ENCODE measurements around the gene B4GALT2.

GRCh38 chr1:43981135-43981491, 2.1 kb downstream of the B4GALT2 start:
- TF ChIP-seq, protein P1, sequence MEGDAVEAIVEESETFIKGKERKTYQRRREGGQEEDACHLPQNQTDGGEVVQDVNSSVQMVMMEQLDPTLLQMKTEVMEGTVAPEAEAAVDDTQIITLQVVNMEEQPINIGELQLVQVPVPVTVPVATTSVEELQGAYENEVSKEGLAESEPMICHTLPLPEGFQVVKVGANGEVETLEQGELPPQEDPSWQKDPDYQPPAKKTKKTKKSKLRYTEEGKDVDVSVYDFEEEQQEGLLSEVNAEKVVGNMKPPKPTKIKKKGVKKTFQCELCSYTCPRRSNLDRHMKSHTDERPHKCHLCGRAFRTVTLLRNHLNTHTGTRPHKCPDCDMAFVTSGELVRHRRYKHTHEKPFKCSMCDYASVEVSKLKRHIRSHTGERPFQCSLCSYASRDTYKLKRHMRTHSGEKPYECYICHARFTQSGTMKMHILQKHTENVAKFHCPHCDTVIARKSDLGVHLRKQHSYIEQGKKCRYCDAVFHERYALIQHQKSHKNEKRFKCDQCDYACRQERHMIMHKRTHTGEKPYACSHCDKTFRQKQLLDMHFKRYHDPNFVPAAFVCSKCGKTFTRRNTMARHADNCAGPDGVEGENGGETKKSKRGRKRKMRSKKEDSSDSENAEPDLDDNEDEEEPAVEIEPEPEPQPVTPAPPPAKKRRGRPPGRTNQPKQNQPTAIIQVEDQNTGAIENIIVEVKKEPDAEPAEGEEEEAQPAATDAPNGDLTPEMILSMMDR (IDR thresholded peaks at IDR 0.05) = no peak
- TF ChIP-seq EZH2 (IDR thresholded peaks at IDR 0.05) = no peak
- TF ChIP-seq EZH2phosphoT487 (IDR thresholded peaks at IDR 0.05) = no peak
